K562 (cell line): ENCODE results near the gene BEST2. TPM values are rescaled to one million over a fixed set of nuclear protein-coding genes. Genes with fewer than 3 reads are reported as not detected.
A peak's percentile ranks its signal among the peaks of the same experiment; 100 is the strongest.

Experiments
- ATAC-seq: fragments of 200-7000 bp; cut with Tn5 transposase; 3 replicates; pipeline ENCODE4 v1.9.1; 2020; ENCODE audit warnings: moderate library complexity
- Bru-seq: library from RNA; stranded (reverse); fragments of 400-500 nt; gene quantifications from one replicate; lab custom pipeline; 2021; lab: Mats Ljungman, UMichigan
- BruChase-seq, 2 experiments: library from RNA; stranded (reverse); fragments of 400-500 nt; gene quantifications; one replicate each; lab custom pipeline; 2021; lab: Mats Ljungman, UMichigan
- BruUV-seq: library from RNA; stranded (reverse); fragments of 400-500 nt; replicated peaks from 2 replicates; lab custom pipeline; 2021; lab: Mats Ljungman, UMichigan
- CTCF ChIA-PET: fragments of 300-600 bp; formaldehyde crosslinking; extraction: SDS; loops from one replicate; lab custom pipeline; 2021; ENCODE audit warnings: low intra/inter-chr PET ratio; lab: Yijun Ruan, JAX
- POLR2A ChIA-PET: fragments of 300-600, 350-650 bp; sonication (Branson Sonifier 250); formaldehyde crosslinking; extraction: SDS; loops from one replicate; lab custom pipeline; 2021; ENCODE audit warnings: antibody characterized with exemption, inconsistent platforms; lab: Yijun Ruan, JAX
- DNase-seq, 4 experiments: peaks; one replicate each; pipeline versions ENCODE4 v3.0.0 to v3.0.0-alpha.2; 2011 to 2018; ENCODE audit warnings: low spot score in 3 of 4, mixed read lengths in 3 of 4; ENCODE audit errors: extremely low read depth in 1 of 4
- FAIRE-seq: peaks from 2 replicates; lab custom pipeline; 2011; peaks lifted over from hg19 to GRCh38; lab: Jason Lieb, UNC
- H2AFZ ChIP-seq: 2 replicates; pipeline ENCODE4 v1.6.0; 2011; ENCODE audit warnings: low read depth, low read length, control low read depth, inconsistent platforms
- H3K27ac ChIP-seq: fragments of 200-600 bp; 3 replicates; pipeline ENCODE4 v1.8.0; 2011; ENCODE audit warnings: low read depth, mild to moderate bottlenecking, control low read depth, inconsistent platforms, low read length, moderate library complexity, mixed read lengths; ENCODE audit errors: extremely low read depth
- H3K27me3 ChIP-seq, 2 experiments: fragments of 300-600 bp in 1 of 2; 2 replicates in 1 of 2; 3 replicates in 1 of 2; pipeline versions ENCODE4 v1.6.0 to v1.8.0; 2011; ENCODE audit warnings: inconsistent platforms in 2 of 2, low read length in 2 of 2, mild to moderate bottlenecking in 1 of 2, mixed read lengths in 1 of 2, moderate library complexity in 1 of 2; ENCODE audit not compliant: control insufficient read depth in 2 of 2, insufficient read depth in 2 of 2
- H3K36me3 ChIP-seq: fragments of 300-600 bp; 3 replicates; pipeline ENCODE4 v1.8.0; 2011; ENCODE audit warnings: mild to moderate bottlenecking, low read length, inconsistent platforms; ENCODE audit not compliant: control insufficient read depth, insufficient read depth
- H3K4me1 ChIP-seq, 2 experiments: fragments of 200-600 bp in 1 of 2; replicated peaks in 1 of 2; 2 replicates in 1 of 2; 3 replicates in 1 of 2; pipeline versions ENCODE4 v1.5.1 to v1.8.0; 2011; ENCODE audit warnings: inconsistent platforms in 2 of 2, low read length in 2 of 2, mild to moderate bottlenecking in 1 of 2, mixed read lengths in 1 of 2, moderate library complexity in 1 of 2; ENCODE audit not compliant: control insufficient read depth in 2 of 2, insufficient read depth in 2 of 2
- H3K4me2 ChIP-seq: 2 replicates; pipeline ENCODE4 v1.6.1; 2011; ENCODE audit warnings: low read length, control low read depth, inconsistent platforms, mixed read lengths; ENCODE audit not compliant: insufficient read depth
- H3K4me3 ChIP-seq: fragments of 200-600 bp; sonication (generic), shearing (Covaris generic); 2 replicates; pipeline ENCODE4 v1.5.1; 2016; ENCODE audit warnings: control low read depth, inconsistent platforms
- H3K79me2 ChIP-seq: fragments of 200-600 bp; 3 replicates; pipeline ENCODE4 v1.8.0; 2011; ENCODE audit warnings: low read length, inconsistent platforms; ENCODE audit not compliant: control insufficient read depth, insufficient read depth
- H3K9ac ChIP-seq, 2 experiments: 2 replicates each; pipeline versions ENCODE4 v1.6.0 to v1.6.1; 2011; ENCODE audit warnings: low read depth in 2 of 2, low read length in 2 of 2, control low read depth in 1 of 2, inconsistent platforms in 1 of 2, mild to moderate bottlenecking in 1 of 2, mixed read lengths in 1 of 2; ENCODE audit not compliant: insufficient read depth in 1 of 2
- H3K9me1 ChIP-seq: one replicate; pipeline ENCODE4 v1.6.0; 2011; ENCODE audit warnings: inconsistent platforms, mild to moderate bottlenecking, low read length, moderate library complexity; ENCODE audit not compliant: control insufficient read depth, insufficient read depth
- H3K9me3 ChIP-seq: replicated peaks from 2 replicates; pipeline ENCODE4 v1.5.1; 2011; ENCODE audit warnings: low read depth, low read length, inconsistent platforms; ENCODE audit not compliant: control insufficient read depth, insufficient read depth
- H4K20me1 ChIP-seq: replicated peaks from 2 replicates; pipeline ENCODE4 v1.6.1; 2011; ENCODE audit warnings: low read length, inconsistent platforms, mixed read lengths; ENCODE audit not compliant: control insufficient read depth, insufficient read depth
- NCOR1 ChIP-seq: fragments of 450-650 bp; IDR thresholded peaks from 2 replicates; pipeline ENCODE4 v1.6.1; 2016; ENCODE audit warnings: mild to moderate bottlenecking, moderate library complexity
- POLR3A ChIP-seq: IDR thresholded peaks from 2 replicates; pipeline ENCODE4 v1.6.1; 2011; ENCODE audit warnings: borderline replicate concordance, mild to moderate bottlenecking, moderate library complexity; ENCODE audit not compliant: insufficient read length, insufficient read depth; ENCODE audit errors: extremely low read depth
- RFX7 ChIP-seq: fragments of 250-450 bp; sonication (Bioruptor Pico); IDR thresholded peaks from 2 replicates; pipeline ENCODE4 v1.5.1; 2021; ENCODE audit warnings: mild to moderate bottlenecking
- TAL1 ChIP-seq: fragments of 450-650 bp; IDR thresholded peaks from 2 replicates; pipeline ENCODE4 v1.6.1; 2016; ENCODE audit warnings: mild to moderate bottlenecking
- WGBS: fragments of 100-300 bp; shearing (Covaris generic); methylation state at CpG from one replicate; pipeline ENCODE4 v1.1.6; 2016; ENCODE audit warnings: low coverage, mixed read lengths; ENCODE audit not compliant: insufficient coverage; ENCODE audit errors: missing lambda C conversion rate; 5-methylcytosine and 5-hydroxymethylcytosine counted together
- in situ Hi-C: fragments of 300-500 bp; cut with MboI; formaldehyde crosslinking; loops from 4 replicates; pipeline ENCODE4 v1.15.0; 2018; ENCODE audit warnings: inconsistent platforms, mixed read lengths
- intact Hi-C: fragments of 100-400 bp; cut with micrococcal nuclease; formaldehyde crosslinking; loops from 2 replicates; pipeline ENCODE4 v1.14.2; 2022
- long read RNA-seq, 3 experiments: library from polyadenylated mRNA in 2 of 3; library from RNA in 1 of 3; unstranded in 2 of 3; stranded (forward) in 1 of 3; transcript quantifications; one replicate each; pipeline ENCODE4 v2.0.0, GENCODE V29; 2019 to 2022
- polyA minus RNA-seq, 3 experiments: library from RNA; depleted of rRNA, polyadenylated mRNA; stranded (reverse); fragments of >200 nt; gene quantifications; 2 replicates each; pipeline ENCODE4 v1.2.3, GENCODE V29; 2011
- polyA plus RNA-seq, 8 experiments: library from polyadenylated mRNA; depleted of rRNA in 4 of 8; stranded (reverse) in 5 of 8; unstranded in 3 of 8; fragments of >200 nt; fragmentation: Nextera tagmentation in 2 of 8; fragmentation: Illumina TruSeq in 1 of 8; extraction: Ambion mirVana in 2 of 8; extraction: Trizol in 1 of 8; gene quantifications; 2 replicates each; pipeline versions ENCODE4 v1.2.1 to v1.2.3, GENCODE V29; 2011 to 2014; ENCODE audit warnings: inconsistent platforms in 1 of 8, missing spikeins in 1 of 8
- total RNA-seq, 7 experiments: library from RNA; depleted of rRNA in 6 of 7; stranded (reverse); fragments of >200 nt in 6 of 7; fragmentation: Illumina TruSeq in 2 of 7; extraction: Trizol in 2 of 7; gene quantifications; 2 replicates each; pipeline versions ENCODE4 v1.2.1 to v1.2.3, GENCODE V29; 2011 to 2021; ENCODE audit warnings: low replicate concordance in 1 of 7
- TF ChIP-seq, protein P1 (sequence below), 2 experiments: IDR thresholded peaks in 1 of 2; conservative IDR thresholded peaks in 1 of 2; 2 replicates each; pipeline ENCODE4 v1.6.1; 2016; ENCODE audit warnings: low read depth in 2 of 2, mild to moderate bottlenecking in 1 of 2, missing compliant biosample characterization in 1 of 2, missing genetic modification characterization in 1 of 2, moderate library complexity in 1 of 2
- TF ChIP-seq, protein P2 (sequence below): fragments of 250-450 bp; sonication (Bioruptor Pico); IDR thresholded peaks from 2 replicates; pipeline ENCODE4 v1.8.0; 2022; ENCODE audit warnings: moderate library complexity, mild to moderate bottlenecking, inconsistent platforms
- TF ChIP-seq, protein P3 (sequence below): fragments of 250-450 bp; sonication (Bioruptor Pico); IDR thresholded peaks from 2 replicates; pipeline ENCODE4 v1.9.0; 2021; ENCODE audit warnings: mild to moderate bottlenecking
- TF ChIP-seq, protein P4 (sequence below), 3 experiments: IDR thresholded peaks in 2 of 3; conservative IDR thresholded peaks in 1 of 3; 2 replicates each; pipeline ENCODE4 v1.5.1; 2011 to 2012; ENCODE audit warnings: low read length in 3 of 3, mild to moderate bottlenecking in 3 of 3, control low read depth in 2 of 3, improper control_type of control experiment in 1 of 3, inconsistent platforms in 1 of 3, low read depth in 1 of 3, mixed read lengths in 1 of 3, moderate library complexity in 1 of 3; ENCODE audit not compliant: insufficient read depth in 2 of 3

The BEST2 gene
- total RNA-seq (2011; cell fraction: chromatin; rRNA removed; ENCODE audit: low replicate concordance) = not detected in 2 replicates
- 0.33 TPM in 1 of 2 replicates, not detected in the other for total RNA-seq (2011; cell fraction: nucleolus; rRNA removed)
- not detected in 2 replicates for total RNA-seq (2011; cell fraction: nucleoplasm; rRNA removed)
- total RNA-seq (2014; rRNA removed) (not detected in 2 replicates), total RNA-seq (2014; rRNA removed; fragmentation: Illumina TruSeq; extraction: Trizol) (not detected in 2 replicates), total RNA-seq (2015; rRNA removed; fragmentation: Illumina TruSeq; extraction: Trizol) (not detected in 2 replicates), total RNA-seq (2021) (not detected in 2 replicates), polyA plus RNA-seq (2011; rRNA removed) (not detected in 2 replicates), polyA plus RNA-seq (2014; fragmentation: Illumina TruSeq; extraction: Trizol) (not detected in 2 replicates), polyA plus RNA-seq (2014; fragmentation: Nextera tagmentation; extraction: Ambion mirVana) (not detected), polyA plus RNA-seq (2014; rRNA removed) (not detected in 2 replicates), polyA minus RNA-seq (2011; rRNA and poly(A)+ RNA removed) (not detected in 2 replicates), Bru-seq, nascent RNA (not detected), BruChase-seq, experiment 1, labeled RNA remaining after a 2-hour chase (percentile 15 among the genes with signal in this experiment), BruChase-seq, experiment 2, labeled RNA remaining after a 6-hour chase (percentile 11 among the genes with signal in this experiment)
- 0.04 TPM in 1 of 2 replicates, not detected in the other for polyA plus RNA-seq (2011; cell fraction: cytosol; rRNA removed)
- polyA plus RNA-seq (2011; cell fraction: nucleus; rRNA removed) = not detected in 2 replicates
- not detected in 2 replicates for polyA plus RNA-seq (2012)
- not detected in 2 replicates for polyA minus RNA-seq (2011; cell fraction: cytosol; rRNA and poly(A)+ RNA removed)
- not detected in 2 replicates for polyA minus RNA-seq (2011; cell fraction: nucleus; rRNA and poly(A)+ RNA removed)
- long read RNA-seq, experiment 1 = 0 reads
- long read RNA-seq, experiment 2, partial matches to known transcripts = 0 of 1 reads
- long read RNA-seq, experiment 2, other reads (novel, unspliced or antisense) = 1 of 1 reads
- long read RNA-seq, experiment 3 = 0 reads

DNA sequence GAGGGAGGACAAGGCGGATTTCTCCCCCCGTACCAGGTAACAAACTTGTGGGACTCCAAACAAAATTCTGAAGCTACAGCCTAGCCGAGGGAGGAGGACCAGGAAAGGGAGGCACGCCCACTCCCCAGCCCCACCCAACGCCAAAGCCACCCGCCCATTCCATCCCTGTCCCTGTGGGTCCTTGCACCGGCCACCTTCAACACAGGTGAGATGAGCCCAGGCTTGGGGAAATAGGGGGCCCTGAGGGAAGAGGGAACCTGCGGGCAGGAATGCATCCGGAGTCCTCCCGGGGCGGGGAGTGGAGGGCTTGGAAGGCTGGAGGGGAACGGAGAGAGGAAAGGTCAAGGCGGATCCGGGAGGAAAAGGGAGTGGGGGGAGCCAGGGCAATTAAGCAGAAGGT lies at the start of gene BEST2:
BEST2 (plus strand) TSS at position 157 of the 400 bp plus-strand sequence. CDS start 802 bp downstream, outside the sequence.
- in situ Hi-C loops (no loop called here), intact Hi-C loops (no loop called here)
- H3K36me3 ChIP-seq = peaks cover 14% of the 10 kb centered on the region; the same call in 1 of the 3 replicates
- H3K27ac ChIP-seq = no peak within 1 kb of the TSS
- FAIRE-seq (no peak), ATAC-seq (peak; percentile 49), DNase-seq (peak in 2 of 4 experiments; percentile 55)
- no peaks in the 10 kb centered on the region for H3K9me1 ChIP-seq
- ChIA-PET POLR2A (interaction anchor here (0.6 to 1.9 kb wide), 7 partner anchors 16 to 766 kb away, joined by 3 to 5 read pairs (median 3); partner anchors contain the start of gene DHPS), CTCF (no interaction called here)
- H3K4me2 ChIP-seq = no peak within 1 kb of the TSS
- no peak within 1 kb of the TSS for H2AFZ ChIP-seq
- H3K9me3 ChIP-seq = peaks cover 8% of the 10 kb centered on the region
- peaks cover 20 to 36% of the 10 kb centered on the region in 2 experiments; a peak in 3 of 5 replicates for H3K27me3 ChIP-seq
- H3K79me2 ChIP-seq = no peaks in the 10 kb centered on the region
- no peaks in the 10 kb centered on the region for H4K20me1 ChIP-seq
- peak within 1 kb of the TSS in 1 of 2 experiments; percentile 72; a peak in 2 of 4 replicates for H3K9ac ChIP-seq
- peaks cover 0 to 30% of the 10 kb centered on the region in 2 experiments; a peak in 3 of 5 replicates for H3K4me1 ChIP-seq
- 4% methylated on average over 8 of the region's 14 CpGs for WGBS
- BruUV-seq = no TSS peak
- H3K4me3 ChIP-seq = no peak within 1 kb of the TSS
- TF ChIP-seq, protein P1, sequence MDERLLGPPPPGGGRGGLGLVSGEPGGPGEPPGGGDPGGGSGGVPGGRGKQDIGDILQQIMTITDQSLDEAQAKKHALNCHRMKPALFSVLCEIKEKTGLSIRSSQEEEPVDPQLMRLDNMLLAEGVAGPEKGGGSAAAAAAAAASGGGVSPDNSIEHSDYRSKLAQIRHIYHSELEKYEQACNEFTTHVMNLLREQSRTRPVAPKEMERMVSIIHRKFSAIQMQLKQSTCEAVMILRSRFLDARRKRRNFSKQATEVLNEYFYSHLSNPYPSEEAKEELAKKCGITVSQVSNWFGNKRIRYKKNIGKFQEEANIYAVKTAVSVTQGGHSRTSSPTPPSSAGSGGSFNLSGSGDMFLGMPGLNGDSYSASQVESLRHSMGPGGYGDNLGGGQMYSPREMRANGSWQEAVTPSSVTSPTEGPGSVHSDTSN (CRISPR knock-in tag; IDR thresholded peaks at IDR 0.05; ENCODE audit: low read depth) = no peak
- TF ChIP-seq, protein P1 (tag; conservative IDR thresholded peaks at IDR 0.05; ENCODE audit: low read depth) = no peak
- TF ChIP-seq, protein P2, sequence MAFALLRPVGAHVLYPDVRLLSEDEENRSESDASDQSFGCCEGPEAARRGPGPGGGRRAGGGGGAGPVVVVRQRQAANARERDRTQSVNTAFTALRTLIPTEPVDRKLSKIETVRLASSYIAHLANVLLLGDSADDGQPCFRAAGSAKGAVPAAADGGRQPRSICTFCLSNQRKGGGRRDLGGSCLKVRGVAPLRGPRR (CRISPR knock-in tag) = no peak
- no peak for TF ChIP-seq POLR3A
- no peak for TF ChIP-seq NCOR1
- TF ChIP-seq, protein P3, sequence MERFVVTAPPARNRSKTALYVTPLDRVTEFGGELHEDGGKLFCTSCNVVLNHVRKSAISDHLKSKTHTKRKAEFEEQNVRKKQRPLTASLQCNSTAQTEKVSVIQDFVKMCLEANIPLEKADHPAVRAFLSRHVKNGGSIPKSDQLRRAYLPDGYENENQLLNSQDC = no peak
- TF ChIP-seq RFX7 (CRISPR knock-in tag) = no peak
- TF ChIP-seq TAL1 = no peak
- TF ChIP-seq, protein P4, sequence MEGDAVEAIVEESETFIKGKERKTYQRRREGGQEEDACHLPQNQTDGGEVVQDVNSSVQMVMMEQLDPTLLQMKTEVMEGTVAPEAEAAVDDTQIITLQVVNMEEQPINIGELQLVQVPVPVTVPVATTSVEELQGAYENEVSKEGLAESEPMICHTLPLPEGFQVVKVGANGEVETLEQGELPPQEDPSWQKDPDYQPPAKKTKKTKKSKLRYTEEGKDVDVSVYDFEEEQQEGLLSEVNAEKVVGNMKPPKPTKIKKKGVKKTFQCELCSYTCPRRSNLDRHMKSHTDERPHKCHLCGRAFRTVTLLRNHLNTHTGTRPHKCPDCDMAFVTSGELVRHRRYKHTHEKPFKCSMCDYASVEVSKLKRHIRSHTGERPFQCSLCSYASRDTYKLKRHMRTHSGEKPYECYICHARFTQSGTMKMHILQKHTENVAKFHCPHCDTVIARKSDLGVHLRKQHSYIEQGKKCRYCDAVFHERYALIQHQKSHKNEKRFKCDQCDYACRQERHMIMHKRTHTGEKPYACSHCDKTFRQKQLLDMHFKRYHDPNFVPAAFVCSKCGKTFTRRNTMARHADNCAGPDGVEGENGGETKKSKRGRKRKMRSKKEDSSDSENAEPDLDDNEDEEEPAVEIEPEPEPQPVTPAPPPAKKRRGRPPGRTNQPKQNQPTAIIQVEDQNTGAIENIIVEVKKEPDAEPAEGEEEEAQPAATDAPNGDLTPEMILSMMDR (IDR thresholded peaks at IDR 0.05 in 2 of 3, conservative IDR thresholded peaks at IDR 0.05 in 1 of 3; ENCODE audit: insufficient read depth in 2 of 3, low read depth in 1 of 3, low read length in 3 of 3) = no peak
